Liver (tissue), 9 donors: Measurements from ENCODE around the gene GPAT3. TPM values are rescaled to one million over a fixed set of nuclear protein-coding genes. Genes with fewer than 3 reads are reported as not detected.

Experiments
- DNase-seq: peaks from one replicate; pipeline ENCODE4 v3.0.0-alpha.2; 2017; ENCODE audit warnings: low spot score
- H3K27ac ChIP-seq, 2 donors: one replicate each; pipeline ENCODE4 v1.7.0; 2013; ENCODE audit warnings: inconsistent platforms in 2 of 2, low read length in 2 of 2, control low read depth in 1 of 2, low read depth in 1 of 2, mild to moderate bottlenecking in 1 of 2
- H3K27me3 ChIP-seq, 4 donors: one replicate each; pipeline versions ENCODE4 v1.6.1 to v1.7.0; 2013; ENCODE audit warnings: low read length in 3 of 4, inconsistent platforms in 1 of 4, mild to moderate bottlenecking in 1 of 4, moderate library complexity in 1 of 4; ENCODE audit not compliant: control insufficient read depth in 4 of 4, insufficient read depth in 4 of 4
- H3K36me3 ChIP-seq, 4 donors: one replicate each; pipeline versions ENCODE4 v1.6.1 to v1.7.0; 2013; ENCODE audit warnings: low read length in 3 of 4, mild to moderate bottlenecking in 3 of 4, low read depth in 1 of 4, moderate library complexity in 1 of 4; ENCODE audit not compliant: control insufficient read depth in 4 of 4, insufficient read depth in 3 of 4
- H3K4me1 ChIP-seq, 4 donors: one replicate each; pipeline versions ENCODE4 v1.6.1 to v1.7.0; 2013; ENCODE audit warnings: low read length in 3 of 4, mild to moderate bottlenecking in 3 of 4, moderate library complexity in 1 of 4; ENCODE audit not compliant: control insufficient read depth in 4 of 4, insufficient read depth in 4 of 4
- H3K4me3 ChIP-seq, 3 donors: one replicate each; pipeline versions ENCODE4 v1.6.1 to v1.7.0; 2013; ENCODE audit warnings: low read length in 3 of 3, control low read depth in 1 of 3, low read depth in 1 of 3, mild to moderate bottlenecking in 1 of 3
- H3K9ac ChIP-seq, 2 donors: one replicate each; pipeline ENCODE4 v1.7.0; 2013; ENCODE audit warnings: low read length in 2 of 2, mild to moderate bottlenecking in 2 of 2, moderate library complexity in 2 of 2, control low read depth in 1 of 2, low read depth in 1 of 2
- H3K9me3 ChIP-seq, 4 donors: one replicate each; pipeline versions ENCODE4 v1.6.1 to v1.7.0; 2013; ENCODE audit warnings: low read length in 3 of 4; ENCODE audit not compliant: control insufficient read depth in 4 of 4
- ATF3 ChIP-seq: IDR thresholded peaks from 2 replicates; pipeline ENCODE4 v1.6.1; 2016; ENCODE audit warnings: antibody characterized with exemption
- EGR1 ChIP-seq, 2 donors: IDR thresholded peaks; 2 replicates each; pipeline ENCODE4 v1.6.1; 2016 to 2018; ENCODE audit warnings: antibody characterized with exemption in 2 of 2, low read depth in 2 of 2
- FOXA2 ChIP-seq: IDR thresholded peaks from 2 replicates; pipeline ENCODE4 v1.6.1; 2016; ENCODE audit warnings: antibody characterized with exemption
- HNF4G ChIP-seq: IDR thresholded peaks from 2 replicates; pipeline ENCODE4 v1.6.1; 2016; ENCODE audit warnings: antibody characterized with exemption
- JUND ChIP-seq, 2 donors: IDR thresholded peaks; 2 replicates each; pipeline ENCODE4 v1.6.1; 2016; ENCODE audit warnings: antibody characterized with exemption in 2 of 2
- MAX ChIP-seq: IDR thresholded peaks from 2 replicates; pipeline ENCODE4 v1.6.1; 2016; ENCODE audit warnings: antibody characterized with exemption
- NR2F2 ChIP-seq: IDR thresholded peaks from 2 replicates; pipeline ENCODE4 v1.6.1; 2016; ENCODE audit warnings: antibody characterized with exemption
- RAD21 ChIP-seq, 2 donors: IDR thresholded peaks; 2 replicates each; pipeline ENCODE4 v1.6.1; 2016; ENCODE audit warnings: antibody characterized with exemption in 2 of 2, mild to moderate bottlenecking in 2 of 2
- REST ChIP-seq: IDR thresholded peaks from 2 replicates; pipeline ENCODE4 v1.6.1; 2016; ENCODE audit warnings: antibody characterized with exemption, mild to moderate bottlenecking
- TAF1 ChIP-seq: conservative IDR thresholded peaks from 2 replicates; pipeline ENCODE4 v1.6.1; 2016; ENCODE audit warnings: antibody characterized with exemption, mild to moderate bottlenecking
- YY1 ChIP-seq: IDR thresholded peaks from 2 replicates; pipeline ENCODE4 v1.6.1; 2016; ENCODE audit warnings: antibody characterized with exemption, mild to moderate bottlenecking
- ZBTB33 ChIP-seq: IDR thresholded peaks from 2 replicates; pipeline ENCODE4 v1.6.1; 2016; ENCODE audit warnings: antibody characterized with exemption
- WGBS: extraction: QIAGEN DNeasy Blood & Tissue Kit; methylation state at CpG from one replicate; pipeline ENCODE4 v1.1.7; 2013; 5-methylcytosine and 5-hydroxymethylcytosine counted together
- polyA plus RNA-seq, 2 donors: library from polyadenylated mRNA; stranded (reverse) in 1 of 2; unstranded in 1 of 2; fragments of 200-250 nt in 1 of 2; fragments of >200 nt in 1 of 2; fragmentation: Nextera tagmentation in 1 of 2; extraction: Ambion mirVana in 1 of 2; gene quantifications; one replicate each; pipeline versions ENCODE4 v1.2.1 to v1.2.3, GENCODE V29; 2013 to 2015
- total RNA-seq, 2 donors: library from RNA; depleted of rRNA; stranded (reverse); fragments of >200 nt; gene quantifications; one replicate each; pipeline ENCODE4 v1.2.3, GENCODE V29; 2014
- donor health status: healthy.
- donor health status: healthy.
- donor health status: healthy.
- donor health status: healthy.
- donor health status: healthy.

GPAT3 gene
- total and polyA plus RNA-seq, 4 donors, result 1.8 to 6.2 (median 4.5) TPM

- Histone ChIP-seq H3K4me3 (no peak overlapping the region), H3K36me3 (peaks cover 0 to 2% (median 0%) of the 10 kb centered on the region in 4 donors), H3K27ac (no peak overlapping the region), H3K27me3 (no peaks in the 10 kb centered on the region), H3K4me1 (peaks cover 0 to 5% (median 0%) of the 10 kb centered on the region in 4 donors), H3K9ac (no peak overlapping the region), H3K9me3 (no peaks in the 10 kb centered on the region)
- no peak for DNase-seq
- 19% methylated on average over 1 of the region's 1 CpG for WGBS
- TF ChIP-seq ATF3, result no peak
- no peak for TF ChIP-seq NR2F2
- no peak for TF ChIP-seq HNF4G
Measured at GRCh38 chr4:83599183-83599582, 63.3 kb downstream of the GPAT3 start.

DNA sequence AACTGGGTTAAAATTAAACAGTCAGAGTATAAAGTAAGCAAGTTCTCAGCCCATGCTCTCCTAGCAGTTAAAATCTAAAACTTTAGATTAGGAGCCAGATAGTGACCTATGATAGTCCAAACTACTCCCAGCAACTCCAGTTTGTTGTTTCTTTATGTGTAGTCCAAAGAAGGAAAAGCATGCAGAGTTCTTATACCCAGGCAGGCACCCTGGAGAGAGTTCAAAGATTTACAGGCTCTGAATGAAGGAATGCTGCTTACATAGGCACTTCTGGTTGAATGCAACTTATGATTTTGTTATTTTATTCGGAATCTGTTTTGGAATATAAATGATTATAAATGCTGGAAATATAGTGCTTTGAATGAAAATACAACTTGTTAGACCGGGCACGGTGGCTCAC lies 67.2 kb downstream of the GPAT3 start:
- DNase-seq, result no peak

DNA sequence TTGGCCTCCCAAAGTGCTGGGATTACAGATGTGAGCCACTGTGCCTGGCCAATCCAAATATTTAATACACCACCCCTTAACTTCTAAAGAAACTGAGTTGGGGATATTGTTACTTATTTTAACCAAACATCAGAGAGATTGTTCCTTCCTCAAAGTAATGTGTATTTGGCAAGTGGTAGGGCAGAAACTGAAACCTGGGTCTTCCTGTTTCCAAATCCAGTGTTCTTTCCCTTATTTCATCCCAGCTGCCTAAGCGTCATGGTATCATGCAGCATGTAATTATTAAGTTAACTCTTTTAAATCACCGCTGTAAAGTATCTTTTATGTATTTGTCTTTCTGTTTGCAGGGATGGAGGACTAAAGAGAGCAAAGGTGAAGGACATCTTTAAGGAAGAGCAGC lies 68.4 kb downstream of the GPAT3 start:
- Histone ChIP-seq H3K9ac (no peak overlapping the region), H3K4me3 (no peak overlapping the region), H3K9me3 (no peaks in the 10 kb centered on the region), H3K27ac (no peak overlapping the region), H3K4me1 (peaks cover 0 to 9% (median 8%) of the 10 kb centered on the region in 4 donors), H3K27me3 (no peaks in the 10 kb centered on the region), H3K36me3 (peaks cover 0 to 2% (median 0%) of the 10 kb centered on the region in 4 donors)
- DNase-seq, result no peak
- TF ChIP-seq YY1, result no peak
- no peak for TF ChIP-seq FOXA2
- no peak for TF ChIP-seq REST
- TF ChIP-seq TAF1, result no peak
- TF ChIP-seq JUND (IDR thresholded peaks at IDR 0.05), result no peak
- no peak for TF ChIP-seq MAX
- TF ChIP-seq ZBTB33, result no peak
- no peak for TF ChIP-seq HNF4G
- WGBS, result 85% methylated on average over 2 of the region's 2 CpGs

More for the DNA sequence above, 67.2 kb downstream of the GPAT3 start:
- Histone ChIP-seq H3K9ac (no peak overlapping the region), H3K4me3 (no peak overlapping the region), H3K4me1 (peaks cover 0 to 9% (median 8%) of the 10 kb centered on the region in 4 donors), H3K9me3 (no peaks in the 10 kb centered on the region), H3K36me3 (peaks cover 0 to 2% (median 0%) of the 10 kb centered on the region in 4 donors), H3K27me3 (no peaks in the 10 kb centered on the region), H3K27ac (no peak overlapping the region)
- TF ChIP-seq RAD21 (IDR thresholded peaks at IDR 0.05) (no peak), EGR1 (IDR thresholded peaks at IDR 0.05; ENCODE audit: low read depth in 2 of 2) (no peak), FOXA2 (no peak)
- WGBS, result 93% methylated on average over 3 of the region's 3 CpGs
